Cortex of kidney (tissue), 1 donor: ENCODE results near the gene CCR5AS.

Experiments
- DNase-seq: peaks from one replicate; lab custom pipeline; 2025; lab: John Stamatoyannopoulos, UW

The CCR5AS gene

GRCh38 chr3:46380471-46381221, 26.2 kb downstream of the CCR5AS start:
- DNase-seq, result no peak

GRCh38 chr3:46378426-46378942, 28.4 kb downstream of the CCR5AS start:
- DNase-seq, result no peak

DNA sequence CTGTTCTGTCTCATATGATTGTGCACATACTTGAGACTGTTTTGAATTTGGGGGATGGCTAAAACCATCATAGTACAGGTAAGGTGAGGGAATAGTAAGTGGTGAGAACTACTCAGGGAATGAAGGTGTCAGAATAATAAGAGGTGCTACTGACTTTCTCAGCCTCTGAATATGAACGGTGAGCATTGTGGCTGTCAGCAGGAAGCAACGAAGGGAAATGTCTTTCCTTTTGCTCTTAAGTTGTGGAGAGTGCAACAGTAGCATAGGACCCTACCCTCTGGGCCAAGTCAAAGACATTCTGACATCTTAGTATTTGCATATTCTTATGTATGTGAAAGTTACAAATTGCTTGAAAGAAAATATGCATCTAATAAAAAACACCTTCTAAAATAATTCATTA, 31.1 kb downstream of the CCR5AS start:
- DNase-seq, result no peak

DNA sequence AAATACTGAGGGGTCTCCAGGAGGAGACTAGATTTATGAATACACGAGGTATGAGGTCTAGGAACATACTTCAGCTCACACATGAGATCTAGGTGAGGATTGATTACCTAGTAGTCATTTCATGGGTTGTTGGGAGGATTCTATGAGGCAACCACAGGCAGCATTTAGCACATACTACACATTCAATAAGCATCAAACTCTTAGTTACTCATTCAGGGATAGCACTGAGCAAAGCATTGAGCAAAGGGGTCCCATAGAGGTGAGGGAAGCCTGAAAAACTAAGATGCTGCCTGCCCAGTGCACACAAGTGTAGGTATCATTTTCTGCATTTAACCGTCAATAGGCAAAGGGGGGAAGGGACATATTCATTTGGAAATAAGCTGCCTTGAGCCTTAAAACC, 31.6 kb downstream of the CCR5AS start:
- no peak for DNase-seq

- no peak for DNase-seq
Measured at GRCh38 chr3:46374755-46375154, 32.1 kb downstream of the CCR5AS start.

- no peak for DNase-seq
Measured at GRCh38 chr3:46372492-46373359, 34.1 kb downstream of the CCR5AS start.

- no peak for DNase-seq
Measured at GRCh38 chr3:46371519-46372340, 35.1 kb downstream of the CCR5AS start.

- no peak for DNase-seq
Measured at GRCh38 chr3:46370839-46371518, 35.9 kb downstream of the CCR5AS start, which contains the start of gene CCR5. CCR5 (plus strand) TSS chr3:46370946; CDS start chr3:46372903, 1,957 bp downstream.

GRCh38 chr3:46369675-46370132, 37.2 kb downstream of the CCR5AS start:
- DNase-seq, result no peak

GRCh38 chr3:46369151-46369550, 37.7 kb downstream of the CCR5AS start:
- DNase-seq, result no peak

GRCh38 chr3:46368569-46368968, 38.3 kb downstream of the CCR5AS start:
- no peak for DNase-seq

DNA sequence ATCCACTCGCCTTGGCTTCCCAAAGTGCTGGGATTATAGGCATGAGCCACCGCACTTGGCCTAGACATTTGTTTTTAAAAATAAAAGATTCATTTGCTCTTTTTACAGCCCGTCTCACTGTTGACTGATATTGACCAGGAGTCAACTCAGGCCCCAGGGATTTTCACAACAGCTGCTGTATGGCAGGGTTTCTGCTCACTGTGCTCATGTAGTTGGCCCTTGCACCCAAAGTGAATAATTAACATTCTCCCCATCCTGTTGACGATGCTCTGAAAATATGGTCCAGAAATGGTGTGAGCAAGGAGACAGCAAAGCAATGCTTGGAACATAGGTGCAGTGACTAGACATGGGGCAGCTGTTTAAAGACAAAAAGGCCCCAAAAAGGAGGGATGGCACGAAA, 39.1 kb downstream of the CCR5AS start:
- no peak for DNase-seq

DNA sequence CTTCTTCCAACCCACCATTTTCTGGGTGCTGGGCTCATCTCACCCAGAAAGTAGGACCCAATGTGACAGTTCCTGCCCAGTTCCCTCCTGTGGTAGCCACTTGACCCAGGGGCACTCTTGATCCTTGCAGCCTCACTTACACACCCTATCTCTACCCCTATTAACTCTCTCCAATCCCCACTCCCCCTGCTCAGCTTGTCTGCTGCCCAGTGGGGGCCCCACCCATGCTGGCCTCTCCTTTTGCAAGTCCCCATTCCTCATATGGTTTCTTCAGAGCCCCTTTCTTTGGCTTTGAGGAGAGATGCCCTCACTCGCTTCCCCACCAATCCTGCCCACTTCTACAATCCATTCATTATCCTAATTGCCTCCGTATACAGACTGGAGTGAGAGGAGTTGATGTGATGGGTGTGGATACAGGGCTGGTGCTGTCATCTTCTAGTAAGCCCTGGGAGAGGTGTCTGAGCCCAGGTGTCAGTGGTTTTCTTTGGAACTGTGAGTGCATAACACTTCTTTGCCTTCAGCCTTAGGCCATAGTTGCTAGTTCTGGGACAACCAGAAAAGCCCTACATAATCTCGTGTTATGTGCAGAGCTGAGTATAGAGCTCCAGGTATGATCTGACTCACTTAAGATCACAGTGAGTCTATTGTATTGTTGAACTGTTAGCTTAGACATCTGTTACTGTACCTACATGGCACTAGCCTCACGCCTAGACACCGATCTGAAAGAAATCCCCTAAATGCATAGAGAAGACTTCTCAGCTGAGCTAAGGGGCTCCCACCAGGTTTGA, 40.9 kb downstream of the CCR5AS start:
- no peak for DNase-seq

- DNase-seq, result no peak
Measured at GRCh38 chr3:46365041-46365440, 41.8 kb downstream of the CCR5AS start.

- no peak for DNase-seq
Measured at GRCh38 chr3:46361408-46362283, 45.2 kb downstream of the CCR5AS start.

- no peak for DNase-seq
Measured at GRCh38 chr3:46360907-46361306, 46.0 kb downstream of the CCR5AS start.

- no peak for DNase-seq
Measured at GRCh38 chr3:46359733-46360493, 47.0 kb downstream of the CCR5AS start.

DNA sequence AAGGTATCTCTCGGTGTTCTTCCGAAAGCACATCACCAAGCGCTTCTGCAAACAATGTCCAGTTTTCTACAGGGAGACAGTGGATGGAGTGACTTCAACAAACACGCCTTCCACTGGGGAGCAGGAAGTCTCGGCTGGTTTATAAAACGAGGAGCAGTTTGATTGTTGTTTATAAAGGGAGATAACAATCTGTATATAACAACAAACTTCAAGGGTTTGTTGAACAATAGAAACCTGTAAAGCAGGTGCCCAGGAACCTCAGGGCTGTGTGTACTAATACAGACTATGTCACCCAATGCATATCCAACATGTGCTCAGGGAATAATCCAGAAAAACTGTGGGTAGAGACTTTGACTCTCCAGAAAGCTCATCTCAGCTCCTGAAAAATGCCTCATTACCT, 48.4 kb downstream of the CCR5AS start:
- no peak for DNase-seq

GRCh38 chr3:46356909-46357308, 50.0 kb downstream of the CCR5AS start:
- DNase-seq, result no peak
